SK-MEL-5 (cell line): ENCODE data around the gene THTPA. TPM values are rescaled to one million over a fixed set of nuclear protein-coding genes. Genes with fewer than 3 reads are reported as not detected.
A peak's percentile ranks its signal among the peaks of the same experiment; 100 is the strongest.

ENCODE experiments used
- DNase-seq: peaks from one replicate; pipeline ENCODE4 v3.0.0-alpha.2; 2016; ENCODE audit warnings: low read depth, low spot score
- in situ Hi-C: cut with HindIII; loops from 2 replicates; pipeline ENCODE4 v1.10.0; 2016; ENCODE audit warnings: low sequenced_read_pairs, high pct_unique_total_duplicates, low pct_unique_long_range_greater_than_20kb
- polyA plus RNA-seq, 2 experiments: library from polyadenylated mRNA; depleted of rRNA; stranded (reverse); fragments of >200 nt; gene quantifications; 2 replicates each; pipeline ENCODE4 v1.2.3, GENCODE V29; 2015
- total RNA-seq: library from RNA; depleted of rRNA; stranded (reverse); fragments of >200 nt; shearing (Covaris generic); gene quantifications from 2 replicates; pipeline ENCODE4 v1.2.3, GENCODE V29; 2014; rRNA removed

Gene THTPA
- total RNA-seq, result 9.5 and 11.9 TPM in 2 replicates
- polyA plus RNA-seq (2015; cell fraction: cytosol; rRNA removed), result 19.6 and 34.0 TPM in 2 replicates
- polyA plus RNA-seq (2015; cell fraction: nucleus; rRNA removed), result 23.2 and 41.2 TPM in 2 replicates

DNA sequence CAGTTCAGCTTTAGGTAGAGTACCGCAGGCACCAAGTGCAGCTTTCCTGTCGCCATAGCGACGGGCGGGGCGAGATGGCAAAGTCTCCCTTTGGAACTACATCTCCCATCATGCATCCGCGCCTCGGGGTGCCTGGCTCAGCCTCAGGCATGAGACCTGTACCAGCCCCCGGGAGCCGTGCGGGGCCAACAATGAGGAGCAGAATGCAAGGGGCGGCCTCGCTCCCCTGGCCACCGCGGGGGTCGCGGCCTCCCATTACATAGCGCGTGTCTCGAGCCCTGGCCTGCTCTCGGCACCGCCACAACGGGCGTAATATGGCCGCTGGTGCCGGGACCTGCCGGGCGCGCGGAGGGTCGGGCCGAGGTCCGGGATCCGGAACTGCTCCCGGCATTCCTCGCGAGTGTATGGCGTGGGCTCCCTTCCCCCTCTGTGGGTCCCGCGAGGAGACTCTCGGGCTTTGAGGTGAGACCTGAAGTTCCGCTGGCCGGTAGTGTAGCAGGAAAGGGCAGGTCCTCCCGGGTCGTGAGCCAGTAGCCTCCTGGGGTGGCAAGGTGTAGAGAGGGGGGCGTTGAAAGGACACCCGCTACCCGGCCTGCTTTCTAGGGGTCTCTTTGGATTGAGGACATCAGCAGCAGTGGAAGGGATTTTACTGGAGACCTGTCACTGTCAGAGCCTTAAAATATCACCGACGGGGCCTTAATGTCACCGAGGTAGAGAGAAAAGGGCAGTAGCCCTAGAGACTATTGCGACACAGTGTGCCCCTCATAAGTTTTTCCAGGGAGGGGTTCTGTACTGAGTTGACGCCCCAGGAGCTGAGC is at the start of gene THTPA:
THTPA (plus strand) TSS at position 390 of the 818 bp plus-strand sequence. CDS start 487 bp downstream, outside the sequence.
- in situ Hi-C loops, result no loop called here

GRCh38 chr14:23512156-23512555 is 43.9 kb upstream of the THTPA start:
- DNase-seq, result no peak
- in situ Hi-C loops, result no loop called here

More for the DNA sequence above, at the start of gene THTPA:
- peak; percentile 92 for DNase-seq

- in situ Hi-C loops, result no loop called here
- DNase-seq, result no peak
Measured at GRCh38 chr14:23513005-23513817, 42.9 kb upstream of the THTPA start.

DNA sequence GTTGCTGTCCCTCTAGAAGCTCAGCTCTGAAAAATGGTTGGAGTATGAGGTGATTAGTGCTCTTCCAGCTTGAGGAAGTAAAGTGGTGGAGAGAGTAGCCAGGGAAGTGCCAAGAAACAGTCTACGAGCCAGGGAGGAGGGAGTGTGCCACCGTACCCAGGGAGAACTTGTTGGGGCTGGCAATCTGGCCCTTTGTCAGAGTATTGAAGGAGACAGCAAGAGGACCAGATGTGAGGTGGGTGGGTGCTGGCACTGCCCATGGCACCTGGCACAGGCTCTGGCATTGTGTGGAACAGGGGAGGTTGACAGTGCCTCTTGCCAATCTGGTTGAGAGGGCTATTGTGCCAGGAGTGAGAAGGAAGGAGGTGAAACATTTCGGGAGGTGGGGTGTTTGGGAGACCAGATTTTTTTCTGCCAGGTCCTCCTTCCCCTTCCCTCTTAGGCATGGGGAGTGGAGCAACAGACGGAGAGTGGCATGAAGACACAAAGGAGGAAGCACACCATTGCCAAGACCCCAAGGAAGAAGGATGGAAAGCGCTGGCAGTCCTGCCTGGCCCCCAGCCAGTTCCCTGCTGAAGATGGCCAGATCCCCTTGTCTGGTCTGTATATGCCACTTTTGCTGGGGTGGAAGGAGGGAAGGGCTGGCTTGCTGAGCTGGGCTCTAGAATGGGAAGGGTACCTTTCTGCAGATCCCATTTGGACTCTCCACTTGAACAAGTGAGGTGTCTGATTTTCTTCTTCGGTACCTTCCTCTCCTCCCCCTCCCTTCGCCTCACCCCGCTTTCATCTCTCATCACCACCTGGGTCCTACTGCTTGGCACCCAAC is 42.0 kb upstream of the THTPA start:
- in situ Hi-C loops, result no loop called here
- no peak for DNase-seq

DNA sequence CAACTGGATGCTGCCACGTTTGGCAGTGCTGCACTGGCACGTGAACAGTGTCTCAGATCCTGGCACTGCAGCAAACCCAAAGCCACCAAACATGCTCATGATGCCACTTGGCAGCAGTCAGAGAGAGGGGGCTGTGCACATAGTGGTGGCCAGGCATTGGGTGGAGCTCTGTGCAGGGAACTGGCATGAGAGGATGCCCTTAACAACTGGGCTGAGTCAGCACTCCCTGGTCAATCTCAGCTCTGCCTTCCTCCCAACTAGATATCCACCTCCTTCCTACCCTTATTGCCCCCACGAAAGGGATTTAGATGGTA is 41.5 kb upstream of the THTPA start:
- in situ Hi-C loops, result no loop called here
- no peak for DNase-seq

GRCh38 chr14:23517650-23518326 is 38.3 kb upstream of the THTPA start:
- no peak for DNase-seq

DNA sequence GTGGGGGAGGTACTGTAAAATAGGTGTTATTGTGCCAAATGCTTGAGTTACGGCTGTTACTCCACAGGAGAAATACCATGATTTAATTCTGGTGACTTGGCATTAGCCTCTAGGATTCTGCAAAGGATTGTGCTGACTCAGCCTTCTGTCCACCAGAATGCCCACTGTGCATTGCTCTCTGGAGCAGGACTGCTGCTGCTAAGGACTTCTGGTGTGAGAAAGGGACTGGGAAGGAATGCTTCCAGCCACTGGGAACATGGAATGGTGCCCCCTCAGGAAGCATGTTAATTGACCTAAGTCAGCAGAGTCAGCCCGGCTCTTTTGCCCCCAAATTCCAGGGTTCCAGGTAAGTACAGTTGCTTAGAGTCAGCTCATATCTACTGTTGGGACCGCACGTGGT is 37.4 kb upstream of the THTPA start:
- in situ Hi-C loops, result no loop called here
- DNase-seq, result no peak

More at GRCh38 chr14:23517650-23518326, 38.3 kb upstream of the THTPA start:
- in situ Hi-C loops, result no loop called here

DNA sequence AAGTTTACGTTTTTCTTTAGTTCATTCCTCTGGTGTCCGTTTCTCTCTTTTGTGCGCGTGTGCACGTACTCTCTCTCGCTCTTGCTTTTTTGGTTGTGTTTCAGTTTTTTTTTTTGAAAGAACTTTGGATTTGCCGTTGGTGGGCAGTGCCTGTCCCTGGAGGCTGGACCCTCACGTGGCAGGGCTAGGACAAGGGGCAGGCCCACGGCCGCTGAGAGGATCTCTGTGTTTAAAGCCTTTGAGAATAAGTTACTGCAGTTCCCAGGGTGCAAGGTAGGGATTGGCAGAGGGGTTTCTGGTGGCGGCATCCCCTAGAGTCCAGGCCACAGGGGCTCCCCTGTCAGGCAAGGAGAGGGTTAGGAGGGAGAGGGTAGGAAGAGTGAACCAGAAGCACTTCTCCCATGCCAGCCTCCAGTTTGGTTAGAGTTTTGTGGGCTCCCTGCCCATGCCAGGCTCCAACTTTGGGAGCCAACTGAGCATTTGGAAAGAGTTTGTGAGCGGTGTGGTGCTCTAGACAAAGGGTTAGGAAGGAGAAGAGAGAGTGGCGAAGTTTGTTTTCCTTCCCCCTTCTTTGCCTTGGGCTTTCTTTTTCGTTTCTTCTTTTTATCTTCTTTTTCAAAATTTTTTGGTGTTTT is 35.1 kb upstream of the THTPA start:
- in situ Hi-C loops, result no loop called here
- no peak for DNase-seq

- DNase-seq, result no peak
- in situ Hi-C loops, result no loop called here
Measured at GRCh38 chr14:23521785-23522640, 34.1 kb upstream of the THTPA start.

DNA sequence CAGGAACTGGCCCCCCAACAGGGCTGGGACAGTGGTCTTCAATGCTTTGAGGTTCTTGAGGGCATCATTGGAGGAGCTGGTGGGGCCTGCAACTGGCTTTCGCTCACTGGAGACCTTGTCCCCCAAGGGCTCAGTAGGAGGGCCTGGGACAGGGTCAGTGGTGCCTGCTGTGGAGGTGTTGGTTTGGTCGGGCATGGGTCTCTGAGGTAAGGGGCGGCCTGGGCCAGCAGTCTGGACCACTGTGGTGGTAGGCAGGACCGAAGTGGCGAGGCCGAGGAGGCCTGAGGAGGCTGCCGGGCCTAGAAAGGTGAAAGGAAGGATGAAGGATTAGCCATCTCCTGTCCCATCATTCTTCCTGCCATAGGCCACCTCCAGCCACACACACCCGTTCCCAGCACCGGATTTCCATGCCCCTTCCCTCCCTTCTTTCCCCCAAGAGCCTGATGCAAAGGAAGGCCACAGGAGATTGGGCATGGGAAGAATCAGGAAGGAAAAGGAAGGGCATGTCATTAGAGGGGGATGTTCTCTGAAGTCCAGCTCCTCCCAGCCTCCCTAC is 33.4 kb upstream of the THTPA start:
- no peak for DNase-seq
- in situ Hi-C loops, result no loop called here

DNA sequence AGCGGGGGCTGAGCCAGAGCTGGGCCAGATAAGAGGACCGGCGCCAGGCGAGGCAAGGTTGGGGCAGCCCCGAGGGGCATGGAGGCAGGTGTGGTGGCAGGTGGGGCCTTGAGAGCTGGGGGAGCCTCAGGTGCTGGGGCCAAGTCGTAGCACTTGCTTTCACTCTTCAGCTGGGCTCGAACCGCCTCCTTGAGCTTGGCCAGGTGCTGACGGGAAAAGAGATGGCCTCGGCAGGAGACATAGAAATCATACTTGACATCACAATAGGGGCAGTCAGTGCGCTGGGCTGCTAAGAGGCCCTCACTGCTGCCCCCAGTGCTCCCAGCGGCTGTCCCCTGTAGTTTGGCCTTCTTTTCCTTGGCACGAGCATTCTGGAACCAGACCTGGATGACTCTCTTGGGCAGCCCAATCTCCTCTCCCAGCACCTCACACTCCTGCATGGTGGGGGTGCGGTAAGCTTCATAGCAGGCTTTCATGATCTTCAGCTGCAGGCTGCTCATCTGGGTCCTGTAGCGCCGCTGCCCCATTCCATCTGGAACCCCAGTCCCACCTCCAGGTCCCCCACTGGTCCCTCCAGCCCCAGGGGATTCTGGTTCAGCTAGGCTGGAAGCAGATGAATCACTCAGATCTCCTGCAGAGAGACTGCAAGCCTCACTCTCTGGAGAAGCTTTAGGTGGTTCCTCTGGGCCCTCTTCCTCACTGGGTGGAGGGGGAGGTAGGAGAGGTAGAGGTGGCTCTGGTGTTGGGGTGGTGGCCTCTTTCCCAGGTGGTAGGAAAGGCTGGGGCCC is 32.6 kb upstream of the THTPA start:
- no peak for DNase-seq
- in situ Hi-C loops, result no loop called here

DNA sequence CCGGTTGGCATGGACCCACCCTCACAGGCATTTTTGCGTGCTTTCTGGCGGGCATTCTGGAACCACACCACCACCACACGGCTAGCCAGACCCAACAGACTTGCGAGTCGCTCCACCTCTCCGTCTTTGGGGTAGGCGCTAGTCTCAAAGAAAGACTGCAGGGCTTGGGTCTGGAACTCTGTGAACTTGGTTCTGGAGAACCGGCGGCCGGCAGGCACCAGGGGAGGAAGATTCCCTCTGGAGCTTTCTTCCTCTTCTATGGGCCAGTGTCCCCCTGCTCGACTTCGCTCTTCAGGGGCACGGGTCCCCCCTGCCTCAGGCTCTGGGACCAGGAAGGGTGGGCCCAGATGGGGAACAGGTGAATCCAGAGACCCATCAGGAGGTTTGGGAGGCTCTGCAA is 31.1 kb upstream of the THTPA start:
- in situ Hi-C loops, result no loop called here
- no peak for DNase-seq

DNA sequence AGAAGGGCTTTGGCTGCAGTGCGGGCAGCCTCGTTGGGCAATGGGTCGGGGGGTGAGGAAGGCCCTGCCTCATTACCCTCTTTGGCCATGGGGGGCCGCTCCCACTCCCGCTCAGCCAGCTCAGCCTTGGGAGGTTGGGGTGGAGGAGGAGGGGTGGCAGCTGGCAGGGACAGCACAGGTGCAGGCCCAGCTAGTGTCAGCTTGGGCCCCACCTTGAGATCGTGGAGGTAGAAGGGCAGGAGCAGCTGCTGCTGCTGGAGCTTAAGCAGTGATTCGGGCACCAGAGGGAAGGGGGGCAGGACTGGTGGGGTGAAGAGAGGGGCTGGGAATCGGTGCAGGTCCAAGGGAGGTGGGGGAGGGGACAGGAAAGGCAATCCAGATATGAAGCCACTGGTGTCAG is 30.5 kb upstream of the THTPA start:
- DNase-seq, result no peak
- in situ Hi-C loops, result no loop called here

DNA sequence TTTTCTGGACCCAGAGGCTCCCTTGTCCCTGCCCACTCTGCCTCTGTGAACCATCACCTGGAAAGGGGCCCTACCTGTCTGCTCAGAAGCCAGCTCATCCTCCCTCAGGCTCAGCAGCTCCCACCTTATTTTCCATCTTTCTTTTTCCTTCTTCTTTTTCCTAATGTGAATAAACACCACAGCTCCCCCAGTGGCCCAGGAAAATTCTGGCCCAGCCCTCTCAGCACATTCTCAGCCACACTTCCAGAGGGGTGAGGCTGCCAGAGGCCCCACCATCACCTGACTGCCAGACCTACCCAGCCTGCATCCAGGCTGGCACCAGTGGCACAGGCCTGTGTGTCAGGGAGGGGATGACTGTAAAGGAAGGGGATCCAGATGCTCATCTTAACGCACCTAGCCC is 27.5 kb upstream of the THTPA start:
- DNase-seq, result no peak
- in situ Hi-C loops, result no loop called here

DNA sequence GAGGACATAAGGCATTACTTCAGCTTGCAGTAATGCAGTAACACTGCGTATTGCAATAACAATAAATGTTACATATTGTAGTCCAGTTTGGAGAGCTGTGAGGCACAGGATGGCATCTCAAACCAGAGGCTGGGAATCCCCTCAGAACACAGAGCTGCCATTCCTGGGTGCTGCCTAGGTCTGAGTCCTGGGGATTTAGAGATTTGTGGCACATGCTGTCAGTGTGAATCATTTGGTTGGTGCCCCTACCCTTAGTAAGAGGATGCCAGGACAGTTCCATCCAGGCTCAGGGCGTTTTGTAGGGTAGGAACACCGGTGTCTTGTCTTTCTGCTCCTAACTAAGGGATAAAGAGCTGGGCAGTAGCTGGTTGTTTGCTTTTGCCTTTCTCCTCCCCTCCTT is 27.1 kb upstream of the THTPA start:
- in situ Hi-C loops, result no loop called here
- DNase-seq, result no peak
